Suprapubic skin (tissue), 3 donors: ENCODE measurements around the gene KRTAP12-2.

ENCODE experiments used
- EP300 ChIP-seq: sonication (generic); formaldehyde crosslinking; IDR thresholded peaks from one replicate; pipeline ENCODE4 v1.6.1; 2017; ENCODE audit warnings: antibody characterized with exemption
- POLR2A ChIP-seq, 2 donors: fragments of 450-650 bp; IDR thresholded peaks; one replicate each; pipeline ENCODE4 v1.6.1; 2017; ENCODE audit warnings: antibody characterized with exemption in 2 of 2, mild to moderate bottlenecking in 2 of 2, moderate library complexity in 2 of 2
- TF ChIP-seq, protein P1 (sequence below), 2 donors: fragments of 200-600 bp in 1 of 2; fragments of 450-650 bp in 1 of 2; sonication (generic) in 1 of 2; IDR thresholded peaks; one replicate each; pipeline ENCODE4 v1.5.1; 2016 to 2019; ENCODE audit warnings: antibody characterized with exemption in 2 of 2, mild to moderate bottlenecking in 1 of 2, moderate library complexity in 1 of 2

DNA sequence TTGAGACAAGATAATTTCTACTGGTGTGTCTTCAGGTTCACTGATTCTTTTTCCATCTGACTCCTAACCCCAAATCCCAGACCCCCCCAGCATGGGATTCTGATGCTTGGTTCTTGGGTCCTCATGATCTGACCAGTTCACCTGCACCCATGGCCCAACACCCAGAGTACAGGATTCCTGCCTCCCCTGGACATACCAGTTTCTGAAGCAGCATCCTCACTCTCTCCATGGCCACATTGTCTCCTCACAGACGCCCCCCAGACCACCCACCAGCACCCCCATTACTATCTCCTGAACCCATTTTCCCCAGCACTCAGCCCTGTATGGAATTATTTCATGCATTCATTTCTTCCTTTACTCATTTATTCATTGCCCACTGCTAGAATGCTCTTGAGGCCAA is 9.9 kb downstream of the KRTAP12-2 start:
- TF ChIP-seq, protein P1, sequence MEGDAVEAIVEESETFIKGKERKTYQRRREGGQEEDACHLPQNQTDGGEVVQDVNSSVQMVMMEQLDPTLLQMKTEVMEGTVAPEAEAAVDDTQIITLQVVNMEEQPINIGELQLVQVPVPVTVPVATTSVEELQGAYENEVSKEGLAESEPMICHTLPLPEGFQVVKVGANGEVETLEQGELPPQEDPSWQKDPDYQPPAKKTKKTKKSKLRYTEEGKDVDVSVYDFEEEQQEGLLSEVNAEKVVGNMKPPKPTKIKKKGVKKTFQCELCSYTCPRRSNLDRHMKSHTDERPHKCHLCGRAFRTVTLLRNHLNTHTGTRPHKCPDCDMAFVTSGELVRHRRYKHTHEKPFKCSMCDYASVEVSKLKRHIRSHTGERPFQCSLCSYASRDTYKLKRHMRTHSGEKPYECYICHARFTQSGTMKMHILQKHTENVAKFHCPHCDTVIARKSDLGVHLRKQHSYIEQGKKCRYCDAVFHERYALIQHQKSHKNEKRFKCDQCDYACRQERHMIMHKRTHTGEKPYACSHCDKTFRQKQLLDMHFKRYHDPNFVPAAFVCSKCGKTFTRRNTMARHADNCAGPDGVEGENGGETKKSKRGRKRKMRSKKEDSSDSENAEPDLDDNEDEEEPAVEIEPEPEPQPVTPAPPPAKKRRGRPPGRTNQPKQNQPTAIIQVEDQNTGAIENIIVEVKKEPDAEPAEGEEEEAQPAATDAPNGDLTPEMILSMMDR (IDR thresholded peaks at IDR 0.05): no peak
- TF ChIP-seq POLR2A (IDR thresholded peaks at IDR 0.05) (no peak), EP300 (no peak)
